ENCODE results near the gene GABRD. TPM values are rescaled to one million over a fixed set of nuclear protein-coding genes. Genes with fewer than 3 reads are reported as not detected.
A peak's percentile ranks its signal among the peaks of the same experiment; 100 is the strongest.

GABRD gene
- total and polyA plus RNA-seq, 2 of the 13 experiments (the other 11 are each of a cell fraction or from before 2014, with no cell fraction given), result not detected

- TF ChIP-seq E2F1 (CRISPR knock-in tag; IDR thresholded peaks at IDR 0.05) (peak; percentile 54), ZNF788 (CRISPR knock-in tag; IDR thresholded peaks at IDR 0.05; ENCODE audit: borderline replicate concordance) (peak; percentile 76; the same call in 1 of the 2 replicates), ZNF503 (CRISPR knock-in tag; IDR thresholded peaks at IDR 0.05) (peak; percentile 21; the same call in 1 of the 2 replicates), CBX1 (IDR thresholded peaks at IDR 0.05; ENCODE audit: low read depth) (no peak), ZNF574 (CRISPR knock-in tag; IDR thresholded peaks at IDR 0.05) (peak; percentile 46; the same call in 1 of the 2 replicates), ZBTB20 (CRISPR knock-in tag; IDR thresholded peaks at IDR 0.05; ENCODE audit: borderline replicate concordance, low read depth) (no peak), SALL1 (CRISPR knock-in tag; IDR thresholded peaks at IDR 0.05) (0 out of 2 replicates have a peak, but pooled peaks have one; percentile 31), ZC3H4 (CRISPR knock-in tag; IDR thresholded peaks at IDR 0.05; ENCODE audit: borderline replicate concordance) (no peak), ZNF792 (CRISPR knock-in tag; IDR thresholded peaks at IDR 0.05) (0 out of 2 replicates have a peak, but pooled peaks have one; percentile 38), MZF1 (CRISPR knock-in tag; IDR thresholded peaks at IDR 0.05; ENCODE audit: borderline replicate concordance) (no peak), HMGXB4 (CRISPR knock-in tag; IDR thresholded peaks at IDR 0.05; ENCODE audit: borderline replicate concordance in 1 of 2, low read depth in 1 of 2) (peak in 1 of 2 experiments; percentile 52; a peak in 2 of 4 replicates), NR2C2 (CRISPR knock-in tag; IDR thresholded peaks at IDR 0.05; ENCODE audit: borderline replicate concordance) (peak; percentile 82), TOE1 (CRISPR knock-in tag; IDR thresholded peaks at IDR 0.05) (no peak), POLR2AphosphoS5 (IDR thresholded peaks at IDR 0.05; ENCODE audit: low read depth, low read length) (peak; percentile 45; the same call in 1 of the 2 replicates), CREM (IDR thresholded peaks at IDR 0.05) (0 out of 2 replicates have a peak, but pooled peaks have one; percentile 13), CREM (CRISPR knock-in tag; IDR thresholded peaks at IDR 0.05) (no peak), AKAP8 (CRISPR knock-in tag; IDR thresholded peaks at IDR 0.05) (0 out of 2 replicates have a peak, but pooled peaks have one; percentile 36), ZNF770 (CRISPR knock-in tag; IDR thresholded peaks at IDR 0.05) (0 out of 2 replicates have a peak, but pooled peaks have one; percentile 52)
Measured at GRCh38 chr1:2049718-2050431, 30.7 kb downstream of the GABRD start, which contains the start of gene PRKCZ (continued).

Data from HepG2 (cell line).